Activated effector memory CD4-positive, alpha-beta T cell treated with anti-CD3 and anti-CD28 coated beads, Interleukin-2, amount 50 U/mL, for 16 hours (primary cell): ENCODE data around the gene UNC5CL.
A peak's percentile ranks its signal among the peaks of the same experiment; 100 is the strongest.
"Not testable (repeated sequence)": the region's sequence is repeated elsewhere in the genome, so short reads cannot be mapped to it uniquely, and the experiment has no call there.

Experiments
- DNase-seq: peaks from one replicate; pipeline ENCODE4 v3.0.0-alpha.2; 2020

The UNC5CL gene

GRCh38 chr6:41038205-41038604, 816 bp downstream of the UNC5CL start:
- DNase-seq: peak; percentile 41

- peak; percentile 27 for DNase-seq
Measured at GRCh38 chr6:41037107-41037900, 1.7 kb downstream of the UNC5CL start.

GRCh38 chr6:41036601-41037000, 2.4 kb downstream of the UNC5CL start:
- DNase-seq: no peak

GRCh38 chr6:41036186-41036585, 2.8 kb downstream of the UNC5CL start:
- DNase-seq: no peak

GRCh38 chr6:41033776-41034175, 5.2 kb downstream of the UNC5CL start:
- DNase-seq: no peak

GRCh38 chr6:41032830-41033229, 6.2 kb downstream of the UNC5CL start:
- no peak for DNase-seq

GRCh38 chr6:41028561-41029412, 10.2 kb downstream of the UNC5CL start:
- DNase-seq: peak; percentile 39

- peak; percentile 92 for DNase-seq
Measured at GRCh38 chr6:41027799-41028560, 11.0 kb downstream of the UNC5CL start.

- DNase-seq: peak; percentile 6
Measured at GRCh38 chr6:41027241-41027640, 11.8 kb downstream of the UNC5CL start.

- peak; percentile 12 for DNase-seq
Measured at GRCh38 chr6:41025966-41026530, 13.0 kb downstream of the UNC5CL start.

GRCh38 chr6:41023114-41023513, 15.9 kb downstream of the UNC5CL start:
- DNase-seq: no peak

- no peak for DNase-seq
Measured at GRCh38 chr6:41022294-41022693, 16.7 kb downstream of the UNC5CL start.

- peak; percentile 4 for DNase-seq
Measured at GRCh38 chr6:41021832-41022231, 17.2 kb downstream of the UNC5CL start.

GRCh38 chr6:41017663-41018062, 21.4 kb downstream of the UNC5CL start:
- DNase-seq: no peak

- DNase-seq: not testable (repeated sequence)
Measured at GRCh38 chr6:41015860-41016259, 23.2 kb downstream of the UNC5CL start.

GRCh38 chr6:41014780-41015179, 24.2 kb downstream of the UNC5CL start:
- no peak for DNase-seq

GRCh38 chr6:41013466-41014153, 25.4 kb downstream of the UNC5CL start:
- no peak for DNase-seq

- no peak for DNase-seq
Measured at GRCh38 chr6:41011673-41012072, 27.3 kb downstream of the UNC5CL start.

- DNase-seq: no peak
Measured at GRCh38 chr6:41009669-41010068, 29.4 kb downstream of the UNC5CL start.

- no peak for DNase-seq
Measured at GRCh38 chr6:41008011-41008410, 31.0 kb downstream of the UNC5CL start.

GRCh38 chr6:41006980-41007379, 32.0 kb downstream of the UNC5CL start:
- DNase-seq: not testable (repeated sequence)

GRCh38 chr6:41006217-41006616, 32.8 kb downstream of the UNC5CL start:
- peak; percentile 78 for DNase-seq
